GM21825 (cell line): Measurements from ENCODE around the gene MYO16.
A peak's percentile ranks its signal among the peaks of the same experiment; 100 is the strongest.
"Not testable (repeated sequence)": the region's sequence is repeated elsewhere in the genome, so short reads cannot be mapped to it uniquely, and the experiment has no call there.

Experiments used
- ATAC-seq: cut with Tn5 transposase; IDR thresholded peaks from one replicate; pipeline ENCODE4 v1.9.1; 2021; ENCODE audit warnings: mild to moderate bottlenecking, moderate library complexity; ENCODE audit not compliant: unreplicated experiment

Gene MYO16

GRCh38 chr13:109214393-109214792, 585.0 kb downstream of the MYO16 start:
- ATAC-seq = no peak

- no peak for ATAC-seq
These were observed 586.0 kb downstream of the MYO16 start for GRCh38 chr13:109215377-109215776.

GRCh38 chr13:109217510-109217909, 588.1 kb downstream of the MYO16 start:
- ATAC-seq = not testable (repeated sequence)

DNA sequence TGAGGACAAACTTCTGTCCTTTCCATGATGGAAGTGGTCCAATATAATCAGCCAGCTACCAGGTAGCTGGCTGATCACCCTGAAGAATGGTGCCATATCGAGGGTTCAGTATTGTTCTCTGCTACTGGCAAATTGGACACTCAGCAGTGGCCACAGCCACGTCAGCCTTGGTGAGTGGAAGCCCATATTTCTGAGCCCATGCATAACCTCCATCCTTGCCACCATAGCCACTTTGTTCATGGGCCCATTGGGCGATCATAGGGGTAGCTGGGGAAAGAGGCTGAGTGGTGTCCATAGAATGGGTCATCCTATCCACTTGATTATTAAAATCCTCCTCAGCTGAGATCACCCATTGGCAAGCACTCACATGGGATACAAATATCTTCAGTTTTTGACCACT, 591.2 kb downstream of the MYO16 start:
- no peak for ATAC-seq

- no peak for ATAC-seq
These were observed 594.6 kb downstream of the MYO16 start for GRCh38 chr13:109224033-109224432.

DNA sequence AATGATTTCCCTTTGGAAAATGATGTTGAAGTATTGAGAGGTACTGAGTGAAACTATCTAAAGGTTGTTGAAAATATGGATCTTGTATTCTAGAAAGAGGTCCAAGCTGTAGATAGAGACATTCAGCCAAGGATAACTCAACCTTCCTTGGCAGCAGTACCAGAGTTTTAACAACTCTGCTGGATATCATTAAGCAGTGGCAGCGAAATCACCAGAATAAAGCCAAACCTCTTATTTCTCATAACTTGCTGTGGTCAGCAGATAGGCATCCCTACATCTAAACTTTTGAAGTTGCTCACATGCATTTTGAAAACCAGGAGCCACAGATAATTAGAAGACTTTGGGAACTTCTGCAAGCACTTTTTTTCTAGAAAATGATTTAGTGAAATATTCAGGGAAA, 597.2 kb downstream of the MYO16 start:
- no peak for ATAC-seq

GRCh38 chr13:109227344-109227940, 598.0 kb downstream of the MYO16 start:
- ATAC-seq = no peak

DNA sequence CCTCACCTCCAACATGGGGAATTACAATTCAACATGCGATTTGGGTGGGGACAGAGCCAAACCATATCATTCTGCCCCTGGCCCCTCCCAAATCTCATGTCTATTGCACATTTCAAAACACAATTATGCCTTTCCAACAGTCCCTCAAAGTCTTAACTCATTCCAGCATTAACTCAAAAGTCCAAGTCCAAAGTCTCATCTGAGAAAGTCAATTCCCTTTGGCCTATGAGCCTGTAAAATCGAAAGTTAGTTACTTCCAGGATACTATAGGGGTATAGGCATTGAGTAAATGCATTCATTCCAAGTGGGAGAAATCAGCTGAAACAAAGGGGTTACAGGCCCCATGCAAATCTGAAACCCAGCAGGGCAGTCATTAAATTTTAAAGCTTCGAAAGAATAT, 598.8 kb downstream of the MYO16 start:
- no peak for ATAC-seq

- ATAC-seq = no peak
These were observed 602.5 kb downstream of the MYO16 start for GRCh38 chr13:109231888-109232287.

- peak; percentile 57 for ATAC-seq
These were observed 603.9 kb downstream of the MYO16 start for GRCh38 chr13:109233293-109233692.

- no peak for ATAC-seq
These were observed 606.5 kb downstream of the MYO16 start for GRCh38 chr13:109235901-109236300.

DNA sequence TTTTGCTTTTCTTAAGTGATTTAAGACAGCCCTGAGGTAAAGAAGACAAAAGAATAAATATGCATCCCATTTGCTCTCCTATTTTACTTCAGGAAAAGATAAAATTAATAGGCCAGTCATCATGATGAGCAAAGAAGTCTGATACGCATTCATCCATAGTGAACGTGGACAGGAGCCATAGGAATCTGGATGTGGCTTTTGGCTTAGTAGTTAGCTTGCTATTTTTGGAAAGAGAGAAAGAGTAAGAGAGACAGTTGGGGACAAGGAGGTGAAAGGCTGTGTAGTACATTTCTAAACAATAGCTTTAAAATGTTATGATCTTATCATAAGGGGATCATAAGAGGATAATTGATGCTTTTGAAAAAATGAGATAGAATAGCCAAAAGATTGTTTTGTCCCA, 611.7 kb downstream of the MYO16 start:
- no peak for ATAC-seq

DNA sequence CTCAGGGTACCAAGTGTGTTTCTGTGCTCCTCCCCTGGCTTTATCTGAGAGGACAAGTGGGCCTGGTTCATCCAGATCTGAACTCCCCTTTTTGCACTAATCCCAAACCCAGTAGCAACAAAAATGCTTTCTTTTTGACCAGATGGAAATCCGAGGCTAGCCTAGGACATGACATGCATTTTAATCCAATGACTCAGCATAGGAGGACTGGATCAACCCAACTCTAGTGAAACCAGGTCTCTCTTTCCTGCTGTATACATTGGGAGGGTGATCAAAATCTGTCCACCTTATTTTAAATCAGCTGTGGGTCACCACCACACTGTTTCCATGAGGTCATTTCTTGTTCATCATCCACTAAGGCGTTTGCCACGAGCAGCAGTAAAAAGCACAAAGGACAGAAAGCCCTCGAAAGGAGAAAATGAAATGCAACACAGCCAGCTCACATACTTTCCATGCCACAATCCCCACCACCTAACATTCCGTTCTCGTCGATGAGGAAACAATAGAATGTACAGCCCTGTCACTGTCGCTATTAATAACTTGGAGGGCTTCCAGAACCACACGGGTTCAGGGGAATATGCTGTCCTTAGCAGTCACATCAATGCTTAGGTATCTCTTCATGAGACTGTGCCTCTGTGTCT, 614.0 kb downstream of the MYO16 start:
- no peak for ATAC-seq

GRCh38 chr13:109244566-109244965, 615.2 kb downstream of the MYO16 start:
- no peak for ATAC-seq

DNA sequence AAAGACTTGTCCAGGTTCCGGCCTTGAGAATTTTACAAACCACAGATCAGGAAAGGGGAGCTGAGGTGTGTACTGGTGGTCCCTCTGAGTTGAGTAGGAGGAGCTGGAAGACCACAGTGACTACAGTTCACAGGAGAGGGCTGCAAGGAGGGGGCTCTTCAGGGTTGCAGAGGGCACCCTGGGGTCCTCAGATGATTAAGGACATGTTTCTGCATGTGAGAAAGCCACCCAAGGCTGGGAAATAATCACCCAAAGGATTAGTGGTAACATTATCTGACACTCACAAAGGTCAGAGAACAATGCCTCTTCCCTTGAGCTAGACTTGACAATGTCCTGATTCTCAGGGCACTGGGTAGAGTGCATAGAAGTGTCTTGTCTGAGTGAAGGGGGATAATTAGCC, 616.6 kb downstream of the MYO16 start:
- ATAC-seq = no peak

- no peak for ATAC-seq
These were observed 620.5 kb downstream of the MYO16 start for GRCh38 chr13:109249780-109250528.

- ATAC-seq = no peak
These were observed 622.5 kb downstream of the MYO16 start for GRCh38 chr13:109251956-109252355.

- ATAC-seq = no peak
These were observed 623.9 kb downstream of the MYO16 start for GRCh38 chr13:109253316-109253715.

DNA sequence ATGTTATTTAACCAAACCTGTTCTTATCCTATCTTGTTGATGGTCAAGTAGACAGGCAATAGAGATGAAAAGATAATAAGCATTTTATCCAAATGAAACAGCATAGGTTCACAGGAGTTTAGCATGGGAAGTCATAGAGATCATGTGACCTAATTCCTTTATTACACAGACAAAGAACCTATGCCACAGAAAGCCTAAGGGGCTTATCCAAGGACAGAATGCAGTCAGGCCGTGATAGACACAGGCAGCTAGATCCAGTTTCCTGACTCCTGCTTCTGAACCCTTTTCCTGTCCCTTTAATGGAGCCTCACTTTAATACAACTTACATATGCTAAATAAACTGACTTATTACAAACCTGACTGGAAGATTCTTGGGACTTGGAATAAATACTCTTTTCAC, 624.9 kb downstream of the MYO16 start:
- ATAC-seq = no peak

DNA sequence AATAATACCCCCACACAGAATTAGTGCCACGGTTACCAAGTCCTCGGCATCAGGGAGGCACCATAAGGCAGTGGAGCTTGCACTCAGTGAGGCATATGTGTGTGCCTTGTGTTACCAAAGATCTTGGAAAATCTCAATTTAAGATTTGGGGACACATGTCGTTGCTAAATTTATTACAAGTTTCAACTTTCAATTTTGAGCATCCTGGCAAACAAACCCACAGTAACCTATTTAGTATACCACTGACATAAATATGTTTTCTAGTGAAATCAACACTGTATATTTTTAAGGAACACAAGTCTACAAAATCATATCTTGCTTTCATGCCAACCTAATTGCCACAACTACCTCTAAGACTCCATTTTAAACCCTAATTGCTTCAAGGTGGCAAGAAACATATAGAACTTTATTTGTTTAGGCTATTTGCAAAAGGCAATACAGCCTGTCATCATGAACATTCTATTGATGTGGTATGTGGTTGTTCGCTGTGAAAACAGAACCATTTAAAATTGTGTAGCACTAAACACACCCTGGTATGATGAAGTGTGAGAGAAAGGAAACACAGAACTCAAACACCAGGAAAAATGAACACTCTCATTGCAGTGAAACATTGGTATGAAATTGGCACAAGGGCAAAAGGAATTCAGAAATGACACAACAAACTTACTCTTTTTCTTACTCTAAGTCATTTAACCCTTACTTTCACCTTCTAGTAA, 625.9 kb downstream of the MYO16 start:
- no peak for ATAC-seq

DNA sequence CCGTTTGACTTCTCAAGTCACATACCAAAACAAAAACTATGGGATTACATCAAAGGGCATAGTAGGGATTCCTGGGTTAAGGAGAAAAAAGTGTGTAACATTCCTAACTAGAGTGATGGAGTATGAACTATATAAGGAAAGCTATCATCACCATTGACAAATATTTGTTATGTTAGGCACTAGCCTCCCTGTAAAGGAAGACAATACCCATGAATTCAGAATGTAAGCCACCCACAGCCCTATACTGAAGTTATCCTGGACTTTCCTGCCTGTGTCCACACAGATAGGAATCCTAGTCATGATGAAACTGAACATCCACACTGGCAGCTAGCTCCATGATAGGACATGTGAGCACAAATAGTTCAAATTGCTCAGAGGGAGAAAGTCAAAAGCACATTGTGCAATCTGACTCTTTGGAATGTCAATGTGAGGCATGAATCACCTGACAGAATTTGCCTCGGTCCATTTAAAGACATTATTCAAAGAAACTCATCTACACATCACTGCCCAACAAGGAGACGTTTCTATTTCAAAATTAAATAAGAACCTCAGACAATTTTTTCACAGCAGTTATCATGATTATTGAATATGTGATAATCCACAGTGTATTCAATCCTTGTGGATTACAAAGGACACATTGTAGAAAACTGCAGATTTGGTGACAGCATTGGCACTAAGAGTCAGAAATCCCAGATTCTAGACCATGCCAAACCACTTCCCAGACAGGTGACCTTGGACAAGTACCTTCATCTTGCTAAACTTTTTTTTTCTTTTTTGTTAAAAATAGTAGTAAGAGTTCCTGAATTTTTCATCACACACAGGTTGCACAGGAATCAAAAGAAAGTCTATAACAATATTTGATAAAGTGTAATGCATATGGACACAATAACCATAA, 627.7 kb downstream of the MYO16 start:
- no peak for ATAC-seq
